GM19324 (cell line): ENCODE measurements around the gene ASCC1.
A peak's percentile ranks its signal among the peaks of the same experiment; 100 is the strongest.

ENCODE experiments used
- ATAC-seq: cut with Tn5 transposase; IDR thresholded peaks from one replicate; pipeline ENCODE4 v1.9.1; 2021; ENCODE audit warnings: mild to moderate bottlenecking, moderate library complexity; ENCODE audit not compliant: unreplicated experiment, low FRiP score

Gene ASCC1

DNA sequence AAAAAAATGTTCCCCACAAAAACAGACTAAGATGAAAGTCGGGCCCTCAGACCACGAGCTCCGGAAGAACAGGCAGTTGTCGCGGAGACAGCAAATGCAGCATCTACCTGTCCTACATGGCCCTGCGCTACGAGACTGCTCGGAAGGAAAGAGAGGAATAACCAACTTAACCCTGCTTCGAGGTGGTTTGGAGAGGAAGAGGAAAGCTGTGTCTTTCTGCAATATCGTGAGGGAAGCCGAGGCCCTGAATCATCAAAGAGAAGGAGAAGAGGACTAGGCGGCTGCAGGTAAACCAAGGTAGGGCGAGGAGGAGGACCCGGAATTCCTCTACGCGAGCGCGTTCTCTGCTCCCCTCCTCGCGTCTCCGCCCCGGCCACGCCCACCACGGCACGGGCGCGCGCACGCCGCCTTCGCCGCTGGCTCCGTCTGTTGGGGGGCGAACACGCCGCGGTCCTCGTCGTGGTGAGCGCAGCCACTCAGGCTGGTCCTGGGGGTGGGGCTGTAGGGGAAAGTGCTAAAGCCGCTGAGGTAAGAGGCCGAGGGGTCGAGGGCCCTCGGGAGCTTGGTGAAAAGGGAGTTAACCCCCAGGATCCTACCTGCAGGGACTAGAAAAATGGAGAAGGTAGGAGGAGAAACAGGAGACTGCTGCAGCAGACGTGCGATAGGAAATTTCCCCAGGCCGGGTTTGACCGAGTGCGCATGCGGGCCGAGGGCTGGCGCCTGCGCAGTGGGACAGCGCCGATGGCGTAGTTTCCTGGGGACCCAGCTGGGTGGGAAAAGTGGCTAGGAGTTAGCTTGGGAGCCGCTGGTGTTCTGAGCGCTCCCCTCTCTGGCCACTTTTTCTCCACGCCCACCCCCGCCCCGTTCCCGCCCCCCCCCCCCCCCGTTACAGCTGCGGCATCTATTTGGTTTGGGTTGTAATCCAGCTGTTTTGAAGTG lies at the start of gene ASCC1, which contains the start of gene ANAPC16:
Gene ASCC1, minus strand, starts transcription at position 666 of the 939 bp plus-strand sequence. CDS start 2,978 bp downstream, outside the sequence.
Gene ANAPC16, plus strand, starts transcription at position 402 of the 939 bp plus-strand sequence. CDS start 7,903 bp downstream, outside the sequence.
- ATAC-seq: peak; percentile 89

- no peak for ATAC-seq
Observed at GRCh38 chr10:72265508-72265907, 49.4 kb upstream of the ASCC1 start.

DNA sequence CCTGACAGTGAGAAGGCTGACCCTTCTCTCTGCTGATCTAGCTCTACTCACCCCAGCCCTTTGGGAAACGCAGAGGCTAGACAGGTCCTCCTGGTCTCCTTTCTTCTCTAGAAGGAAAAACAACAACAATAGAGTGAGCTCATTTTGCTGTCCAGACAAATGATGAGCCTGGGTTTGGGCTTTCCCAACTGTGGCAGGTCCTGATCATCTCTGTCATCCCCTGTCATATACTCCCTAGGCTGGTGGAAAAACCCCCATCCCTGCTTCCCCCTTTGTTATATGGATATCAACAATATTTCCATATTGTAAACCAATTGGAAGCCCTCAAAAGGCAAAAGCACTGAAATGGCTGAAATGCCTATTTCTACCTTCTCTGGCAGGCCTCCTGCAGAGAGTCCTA lies 48.5 kb upstream of the ASCC1 start:
- ATAC-seq: no peak

DNA sequence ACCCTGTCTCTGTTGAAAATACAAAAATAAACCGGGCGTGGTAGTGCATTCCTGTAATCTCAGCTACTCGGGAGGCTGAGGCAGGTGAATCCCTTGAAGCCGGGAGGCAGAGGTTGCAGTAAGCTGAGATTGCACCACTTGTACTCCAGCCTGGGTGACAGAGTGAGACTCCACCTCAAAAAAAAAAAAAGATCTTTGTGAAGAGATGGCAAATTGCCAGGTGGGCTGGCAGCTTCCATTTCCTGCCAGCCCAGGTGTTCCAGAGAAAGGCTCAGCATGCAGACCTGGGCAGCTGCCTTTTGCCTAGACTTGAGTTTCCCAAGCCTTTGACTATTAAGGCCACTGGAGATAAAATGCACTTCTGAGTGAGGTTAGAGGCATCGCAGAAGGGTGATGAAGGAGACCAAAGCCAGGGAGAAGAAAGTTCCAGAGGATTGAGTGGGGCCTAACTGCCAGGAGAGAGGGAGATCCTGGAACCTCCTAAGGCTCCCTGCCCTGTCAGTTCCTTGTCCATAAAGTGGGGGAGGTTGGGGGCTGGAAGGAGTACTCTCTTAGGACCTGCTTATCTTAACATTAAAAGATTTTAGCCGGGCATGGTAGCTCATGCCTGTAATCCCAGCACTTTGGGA lies 47.7 kb upstream of the ASCC1 start:
- no peak for ATAC-seq

DNA sequence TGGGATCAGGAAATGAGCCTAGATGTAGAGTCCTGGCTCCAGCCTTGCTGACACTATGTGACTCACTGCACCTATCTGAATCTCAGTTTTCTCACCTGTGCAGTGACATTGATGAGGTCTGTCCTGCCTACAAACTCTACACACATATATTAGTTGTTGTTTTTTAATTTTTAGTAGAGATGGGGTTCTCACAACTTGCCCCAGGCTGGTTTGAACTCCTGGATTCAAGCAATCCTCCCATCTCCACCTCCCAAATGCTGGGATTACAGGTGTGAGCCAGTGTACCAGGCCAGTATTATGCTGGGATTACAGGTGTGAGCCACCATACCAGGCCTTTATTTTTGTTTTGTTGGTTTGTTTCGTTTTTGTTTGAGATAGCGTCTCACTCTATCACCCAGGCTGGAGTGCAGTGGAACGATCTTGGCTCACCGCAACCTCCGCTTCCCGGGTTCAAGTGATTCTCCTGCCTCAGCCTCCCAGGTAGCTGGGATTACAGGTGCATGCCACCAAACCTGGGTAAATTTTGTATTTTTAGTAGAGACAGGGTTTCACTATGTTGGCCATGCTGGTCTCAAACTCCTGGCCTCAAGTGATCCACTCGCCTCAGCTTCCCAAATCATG lies 45.8 kb upstream of the ASCC1 start:
- ATAC-seq: no peak

GRCh38 chr10:72260976-72261783 lies 45.1 kb upstream of the ASCC1 start:
- ATAC-seq: peak; percentile 26

- peak; percentile 67 for ATAC-seq
Observed at GRCh38 chr10:72260239-72260975, 44.3 kb upstream of the ASCC1 start.

- ATAC-seq: no peak
Observed at GRCh38 chr10:72259491-72260238, 43.6 kb upstream of the ASCC1 start.

DNA sequence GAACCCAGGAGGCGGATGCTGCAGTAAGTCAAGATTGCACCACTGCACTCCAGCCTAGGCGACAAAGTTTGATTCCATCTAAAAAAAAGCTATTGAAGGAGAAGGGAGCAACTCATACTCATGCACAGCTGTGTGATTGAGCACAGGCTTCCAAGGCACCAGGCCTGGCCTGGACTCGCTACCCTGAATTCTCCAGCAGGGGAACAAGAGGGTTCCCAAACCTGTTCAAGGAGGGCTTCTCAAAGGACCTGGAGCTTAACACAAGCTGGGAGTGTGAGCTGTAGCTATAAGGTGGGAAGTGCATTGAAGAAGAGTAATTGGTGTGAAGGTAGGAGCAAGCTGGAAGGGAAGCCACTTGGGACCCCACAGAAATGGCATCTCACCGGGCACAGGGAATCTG lies 42.5 kb upstream of the ASCC1 start:
- no peak for ATAC-seq

- no peak for ATAC-seq
Observed at GRCh38 chr10:72257051-72257892, 41.2 kb upstream of the ASCC1 start.

GRCh38 chr10:72255977-72256729 lies 40.1 kb upstream of the ASCC1 start:
- no peak for ATAC-seq

DNA sequence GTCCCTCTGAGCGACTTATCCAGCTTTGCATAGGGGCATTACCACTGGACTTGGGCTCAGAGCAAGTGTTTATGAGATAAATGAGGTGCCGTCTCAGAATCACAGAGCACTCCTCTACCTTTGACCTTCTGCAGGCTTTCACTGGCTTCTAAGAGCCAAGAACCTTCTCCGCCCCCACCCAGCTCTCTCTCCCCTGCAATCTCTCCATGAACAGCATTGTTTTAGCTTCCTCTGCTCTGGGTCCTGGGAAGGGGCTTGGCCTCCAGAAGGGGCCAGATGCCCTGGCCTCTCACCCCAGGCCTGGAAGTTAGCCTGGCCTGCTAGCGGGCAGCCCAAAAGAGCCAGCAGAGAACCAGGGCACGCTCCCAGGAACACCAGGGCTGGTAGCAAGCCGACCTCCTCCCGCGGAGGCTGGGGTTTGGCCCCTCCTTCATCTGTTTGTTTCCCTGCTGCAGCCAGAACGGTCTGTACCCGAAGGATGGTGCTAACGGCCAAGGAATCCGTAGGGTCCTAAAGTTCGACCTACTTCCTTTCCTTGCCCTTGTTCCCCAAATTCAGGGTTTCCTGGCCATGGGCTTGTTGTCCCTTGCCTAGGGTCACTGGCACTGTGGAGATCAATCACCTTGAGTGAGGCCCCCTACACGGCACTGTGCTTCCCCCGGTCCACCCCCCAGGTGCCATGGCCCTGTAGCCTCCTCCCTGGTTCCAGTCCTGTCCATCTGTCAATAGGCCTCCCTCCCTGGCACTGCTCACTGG lies 38.9 kb upstream of the ASCC1 start:
- ATAC-seq: no peak

- ATAC-seq: no peak
Observed at GRCh38 chr10:72253578-72253977, 37.5 kb upstream of the ASCC1 start.

DNA sequence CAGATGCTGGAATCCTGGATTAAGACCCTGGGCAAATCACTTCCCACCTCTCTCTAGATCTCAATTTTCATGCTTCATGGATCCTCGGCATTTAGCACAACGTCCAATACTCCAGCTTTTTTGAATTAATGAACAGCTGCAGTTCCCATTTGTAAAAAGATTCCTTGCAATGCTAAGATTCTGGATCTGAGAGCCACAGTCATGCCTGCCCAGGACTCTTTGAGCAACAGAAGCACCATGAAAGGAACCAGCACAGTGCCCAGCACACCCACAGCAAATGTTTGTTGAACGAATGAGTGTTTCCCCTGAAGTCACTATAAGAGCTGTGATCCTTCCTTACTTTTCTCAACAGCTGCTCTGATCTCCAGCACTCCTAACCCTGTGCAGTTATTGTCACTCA lies 36.9 kb upstream of the ASCC1 start:
- no peak for ATAC-seq

DNA sequence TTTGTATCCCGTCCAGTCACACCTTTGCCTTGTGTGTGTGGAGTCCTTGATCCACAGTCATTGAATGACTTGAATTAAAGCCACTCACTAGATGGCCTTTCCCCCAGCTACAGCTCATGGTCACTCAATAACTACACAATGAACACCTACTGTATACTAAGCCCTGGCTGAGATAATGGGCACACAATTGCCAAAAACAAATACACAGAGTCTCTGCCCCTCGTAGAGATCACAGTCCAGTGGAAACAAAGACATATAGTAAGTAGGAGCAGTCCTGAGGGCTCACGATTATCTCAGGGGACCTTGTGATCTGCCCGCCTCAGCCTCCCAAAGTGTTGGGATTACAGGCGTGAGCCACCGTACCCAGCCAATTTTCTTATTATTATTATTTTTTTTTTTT lies 35.6 kb upstream of the ASCC1 start:
- no peak for ATAC-seq

DNA sequence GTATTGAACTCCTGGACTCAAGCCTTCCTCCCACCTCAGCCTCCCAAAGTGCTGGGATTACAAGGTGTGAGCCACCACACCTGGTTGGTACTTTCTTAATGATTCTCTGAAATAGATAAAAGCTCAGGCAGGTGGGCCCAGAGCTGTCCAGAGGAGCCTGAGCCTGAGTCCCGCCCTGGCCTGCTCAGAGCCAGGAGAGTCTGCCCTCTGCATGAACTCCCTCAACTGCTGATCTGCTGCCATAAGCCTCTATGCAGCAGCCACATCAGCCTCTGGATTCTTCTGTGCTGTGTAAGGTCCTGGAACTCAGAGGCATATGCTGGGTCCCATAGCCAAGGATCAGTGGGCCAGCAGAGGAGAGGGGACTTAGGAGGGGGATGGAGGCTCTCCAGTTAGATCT lies 34.6 kb upstream of the ASCC1 start:
- no peak for ATAC-seq
